ENCODE results near the gene DIS3L2. TPM values are rescaled to one million over a fixed set of nuclear protein-coding genes. Genes with fewer than 3 reads are reported as not detected.

Gene DIS3L2
- total RNA-seq, 4 donors from 2014 or later = 16.1 to 26.7 (median 22.0) TPM

- intact Hi-C loops (cut with DNase I) = no loop called here
- Histone ChIP-seq H3K27ac (replicated peaks in 1 of 4) (no peak overlapping the region), H3K36me3 (peaks cover 0 to 30% (median 15%) of the 10 kb centered on the region in 4 donors), H3K9me3 (no peaks in the 10 kb centered on the region), H3K4me3 (no peak overlapping the region), H3K27me3 (no peaks in the 10 kb centered on the region), H3K4me1 (peaks cover 0 to 11% (median 10%) of the 10 kb centered on the region in 4 donors)
- no peak for DNase-seq (ENCODE audit: extremely low spot score)
- WGBS = 95% methylated on average over 5 of the region's 6 CpGs
- TF ChIP-seq POLR2AphosphoS5 (IDR thresholded peaks at IDR 0.05) = no peak
- no peak for TF ChIP-seq EP300 (IDR thresholded peaks at IDR 0.05)
- TF ChIP-seq, protein P1, sequence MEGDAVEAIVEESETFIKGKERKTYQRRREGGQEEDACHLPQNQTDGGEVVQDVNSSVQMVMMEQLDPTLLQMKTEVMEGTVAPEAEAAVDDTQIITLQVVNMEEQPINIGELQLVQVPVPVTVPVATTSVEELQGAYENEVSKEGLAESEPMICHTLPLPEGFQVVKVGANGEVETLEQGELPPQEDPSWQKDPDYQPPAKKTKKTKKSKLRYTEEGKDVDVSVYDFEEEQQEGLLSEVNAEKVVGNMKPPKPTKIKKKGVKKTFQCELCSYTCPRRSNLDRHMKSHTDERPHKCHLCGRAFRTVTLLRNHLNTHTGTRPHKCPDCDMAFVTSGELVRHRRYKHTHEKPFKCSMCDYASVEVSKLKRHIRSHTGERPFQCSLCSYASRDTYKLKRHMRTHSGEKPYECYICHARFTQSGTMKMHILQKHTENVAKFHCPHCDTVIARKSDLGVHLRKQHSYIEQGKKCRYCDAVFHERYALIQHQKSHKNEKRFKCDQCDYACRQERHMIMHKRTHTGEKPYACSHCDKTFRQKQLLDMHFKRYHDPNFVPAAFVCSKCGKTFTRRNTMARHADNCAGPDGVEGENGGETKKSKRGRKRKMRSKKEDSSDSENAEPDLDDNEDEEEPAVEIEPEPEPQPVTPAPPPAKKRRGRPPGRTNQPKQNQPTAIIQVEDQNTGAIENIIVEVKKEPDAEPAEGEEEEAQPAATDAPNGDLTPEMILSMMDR (IDR thresholded peaks at IDR 0.05) = no peak
Observed at GRCh38 chr2:232239951-232240681, 278.6 kb downstream of the DIS3L2 start.

GRCh38 chr2:232240906-232241305, 279.4 kb downstream of the DIS3L2 start:
- peaks cover 0 to 31% (median 15%) of the 10 kb centered on the region in 4 donors for H3K36me3 ChIP-seq
- H3K4me1 ChIP-seq = peaks cover 0 to 4% (median 3%) of the 10 kb centered on the region in 4 donors
- WGBS = 95% methylated on average over 10 of the region's 10 CpGs
- intact Hi-C loops (cut with DNase I) = no loop called here
- H3K9me3 ChIP-seq = no peaks in the 10 kb centered on the region
- TF ChIP-seq POLR2AphosphoS5 (IDR thresholded peaks at IDR 0.05) (no peak), EP300 (IDR thresholded peaks at IDR 0.05) (no peak), POLR2A (IDR thresholded peaks at IDR 0.05; ENCODE audit: low read depth) (no peak)
- TF ChIP-seq, protein P1 (IDR thresholded peaks at IDR 0.05) = no peak
- DNase-seq (ENCODE audit: extremely low spot score) = no peak
- H3K27me3 ChIP-seq = no peaks in the 10 kb centered on the region
- no peak overlapping the region for H3K4me3 ChIP-seq
- no peak overlapping the region for H3K27ac ChIP-seq (replicated peaks in 1 of 4)

GRCh38 chr2:232242316-232242715, 280.8 kb downstream of the DIS3L2 start:
- DNase-seq (ENCODE audit: extremely low spot score) = no peak
- H3K27ac ChIP-seq (replicated peaks in 1 of 4) = no peak overlapping the region
- no peaks in the 10 kb centered on the region for H3K27me3 ChIP-seq
- H3K4me1 ChIP-seq = no peaks in the 10 kb centered on the region
- H3K9me3 ChIP-seq = no peaks in the 10 kb centered on the region
- TF ChIP-seq POLR2A (IDR thresholded peaks at IDR 0.05; ENCODE audit: low read depth) = no peak
- no peak for TF ChIP-seq EP300 (IDR thresholded peaks at IDR 0.05)
- TF ChIP-seq, protein P1 (IDR thresholded peaks at IDR 0.05) = no peak
- no peak for TF ChIP-seq POLR2AphosphoS5 (IDR thresholded peaks at IDR 0.05)
- 95% methylated on average over 2 of the region's 2 CpGs for WGBS
- H3K36me3 ChIP-seq = peaks cover 0 to 37% (median 15%) of the 10 kb centered on the region in 4 donors
- no peak overlapping the region for H3K4me3 ChIP-seq
- intact Hi-C loops (cut with DNase I) = no loop called here

- 100% methylated on average over 2 of the region's 2 CpGs for WGBS
- intact Hi-C loops (cut with DNase I) = no loop called here
Observed at GRCh38 chr2:232245111-232245510, 283.6 kb downstream of the DIS3L2 start.

More at GRCh38 chr2:232245111-232245510, 283.6 kb downstream of the DIS3L2 start:
- no peaks in the 10 kb centered on the region for H3K27me3 ChIP-seq
- no peak for DNase-seq (ENCODE audit: extremely low spot score)
- H3K9me3 ChIP-seq = no peaks in the 10 kb centered on the region
- TF ChIP-seq, protein P1 (IDR thresholded peaks at IDR 0.05) = no peak
- TF ChIP-seq EP300 (IDR thresholded peaks at IDR 0.05) (no peak), POLR2AphosphoS5 (IDR thresholded peaks at IDR 0.05) (no peak), POLR2A (IDR thresholded peaks at IDR 0.05; ENCODE audit: low read depth) (no peak)
- H3K4me3 ChIP-seq = no peak overlapping the region
- H3K36me3 ChIP-seq = peaks cover 0 to 26% (median 11%) of the 10 kb centered on the region in 4 donors
- no peaks in the 10 kb centered on the region for H3K4me1 ChIP-seq
- no peak overlapping the region for H3K27ac ChIP-seq (replicated peaks in 1 of 4)

All from esophagus muscularis mucosa (tissue), 4 donors.